GM18505 (cell line): ENCODE measurements around the gene TLCD3B.

Experiments used
- ATAC-seq: cut with Tn5 transposase; IDR thresholded peaks from one replicate; pipeline ENCODE4 v1.9.1; 2021; ENCODE audit not compliant: unreplicated experiment
- POLR2A ChIP-seq: IDR thresholded peaks from 4 replicates; pipeline ENCODE4 v1.6.1; 2011; ENCODE audit warnings: borderline replicate concordance; ENCODE audit not compliant: insufficient read depth, insufficient read length; ENCODE audit errors: extremely low read depth

Gene TLCD3B

DNA sequence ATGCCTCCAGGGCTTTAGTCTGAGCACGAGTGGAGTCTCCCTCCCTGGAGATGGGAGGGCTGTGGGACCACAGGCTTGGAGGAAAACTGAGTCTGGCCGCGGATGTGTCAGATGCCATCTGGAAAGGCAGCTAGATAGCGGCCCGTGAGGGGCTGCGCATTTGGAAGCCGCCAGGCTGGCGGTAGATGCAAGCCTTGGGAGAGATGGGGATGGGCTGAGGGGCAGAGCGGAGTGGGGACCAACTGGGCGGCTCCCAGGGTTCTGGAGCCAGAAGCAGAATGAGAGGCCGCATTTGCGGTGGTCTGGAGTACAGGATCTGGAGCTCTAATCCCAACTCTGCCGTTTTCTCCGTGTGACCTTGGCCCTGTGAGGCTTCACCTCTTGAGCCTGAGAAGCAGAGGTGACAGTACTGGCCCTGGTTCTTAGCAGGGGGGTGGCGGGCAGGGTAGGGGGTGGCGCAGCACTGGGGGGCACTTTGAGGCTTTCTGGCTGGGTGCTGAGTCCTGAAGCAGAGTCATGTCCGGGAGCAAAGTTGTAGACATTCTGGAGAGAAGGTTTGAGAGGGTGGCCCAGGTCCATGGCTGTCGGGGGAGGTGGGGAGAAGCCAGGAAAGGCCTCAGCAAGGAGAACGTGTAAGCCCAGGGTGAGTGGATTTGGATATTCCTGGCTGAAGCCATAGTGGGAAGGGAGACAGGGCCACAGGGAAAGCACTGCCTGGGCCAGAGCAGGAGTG lies 28.3 kb downstream of the TLCD3B start:
- ATAC-seq: no peak
- TF ChIP-seq POLR2A: no peak

DNA sequence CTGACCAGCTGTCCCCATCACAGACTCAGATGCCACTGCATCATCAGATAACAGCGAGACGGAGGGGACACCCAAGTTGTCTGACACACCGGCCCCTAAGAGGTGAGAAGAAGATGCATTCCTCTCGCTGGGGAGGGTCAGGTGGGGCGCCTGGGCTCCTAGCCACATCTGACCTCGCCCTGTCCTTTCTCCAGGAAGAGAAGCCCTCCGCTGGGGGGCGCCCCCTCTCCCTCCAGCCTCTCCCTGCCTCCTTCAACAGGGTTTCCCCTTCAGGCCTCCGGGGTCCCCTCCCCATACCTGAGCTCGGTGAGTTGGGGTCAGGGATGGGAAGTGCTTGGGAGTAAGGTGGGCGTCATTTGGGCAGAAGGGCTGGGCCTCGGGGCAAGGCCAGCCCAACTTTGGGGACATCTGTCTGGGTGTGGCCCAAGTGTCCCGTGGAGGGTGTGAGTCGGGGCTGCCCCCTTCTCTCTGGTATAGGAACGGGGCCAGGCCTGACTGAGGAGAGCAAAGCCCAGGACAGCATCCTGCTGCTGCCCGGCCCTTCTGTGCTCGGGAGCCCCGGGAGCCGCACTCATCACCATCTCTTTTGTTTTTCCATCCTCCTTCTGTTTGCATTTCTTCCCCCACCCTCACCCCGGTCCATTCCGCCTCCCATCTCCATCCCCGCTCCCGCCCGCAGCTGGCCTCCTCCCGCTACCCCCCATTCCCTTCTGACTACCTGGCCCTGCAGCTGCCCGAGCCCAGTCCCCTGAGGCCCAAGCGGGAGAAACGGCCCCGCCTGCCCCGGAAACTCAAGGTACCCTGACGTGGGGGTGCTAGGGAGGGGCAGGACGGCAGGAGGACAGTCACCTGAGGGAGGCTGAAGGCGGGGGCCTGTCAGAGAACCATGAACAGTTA lies 30.1 kb downstream of the TLCD3B start:
- ATAC-seq: no peak

DNA sequence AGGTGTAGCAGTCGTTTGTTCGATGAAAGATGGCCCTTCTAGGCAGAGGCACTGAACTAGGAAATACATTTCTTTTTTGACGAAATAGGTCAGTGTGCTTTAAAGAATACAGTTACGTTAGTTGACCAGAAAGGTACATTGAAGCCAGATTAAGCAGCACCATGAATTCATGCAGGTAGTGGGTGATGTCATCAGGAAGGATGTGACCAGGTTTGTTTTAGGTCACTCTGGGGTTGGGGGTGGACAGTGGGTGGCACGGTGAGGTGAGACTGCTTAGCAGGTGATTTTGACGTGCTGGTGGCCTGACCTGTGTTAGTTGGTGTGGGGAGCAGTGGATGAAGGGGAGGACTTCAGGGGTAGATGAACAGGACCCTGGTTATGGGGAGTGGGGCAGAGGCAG lies 31.5 kb downstream of the TLCD3B start:
- no peak for TF ChIP-seq POLR2A
- no peak for ATAC-seq

More for the DNA sequence above, 30.1 kb downstream of the TLCD3B start:
- no peak for TF ChIP-seq POLR2A

DNA sequence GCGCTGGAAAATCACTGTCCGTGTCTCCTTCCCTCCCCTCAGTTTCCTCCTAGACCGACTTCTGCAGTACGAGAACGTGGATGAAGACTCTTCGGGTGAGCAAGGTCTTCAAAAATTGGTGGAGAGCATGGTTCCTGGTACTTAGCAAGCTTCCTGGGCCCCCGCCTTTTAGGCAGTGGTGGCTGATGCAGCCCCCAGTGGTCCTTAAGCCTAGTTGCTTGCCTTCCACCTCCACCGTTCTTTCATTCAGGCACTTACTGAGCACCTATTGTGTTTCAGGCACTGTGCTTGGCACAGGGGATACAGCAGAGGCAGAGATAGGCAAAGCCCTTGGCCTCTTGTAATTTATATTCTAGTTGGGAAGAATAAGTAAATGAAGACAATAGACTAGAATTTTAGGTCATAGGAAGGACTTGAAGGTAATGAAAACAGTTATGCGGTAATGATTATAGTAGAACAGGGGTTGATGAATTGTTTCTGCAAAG lies 34.3 kb downstream of the TLCD3B start:
- TF ChIP-seq POLR2A: no peak
- ATAC-seq: no peak

DNA sequence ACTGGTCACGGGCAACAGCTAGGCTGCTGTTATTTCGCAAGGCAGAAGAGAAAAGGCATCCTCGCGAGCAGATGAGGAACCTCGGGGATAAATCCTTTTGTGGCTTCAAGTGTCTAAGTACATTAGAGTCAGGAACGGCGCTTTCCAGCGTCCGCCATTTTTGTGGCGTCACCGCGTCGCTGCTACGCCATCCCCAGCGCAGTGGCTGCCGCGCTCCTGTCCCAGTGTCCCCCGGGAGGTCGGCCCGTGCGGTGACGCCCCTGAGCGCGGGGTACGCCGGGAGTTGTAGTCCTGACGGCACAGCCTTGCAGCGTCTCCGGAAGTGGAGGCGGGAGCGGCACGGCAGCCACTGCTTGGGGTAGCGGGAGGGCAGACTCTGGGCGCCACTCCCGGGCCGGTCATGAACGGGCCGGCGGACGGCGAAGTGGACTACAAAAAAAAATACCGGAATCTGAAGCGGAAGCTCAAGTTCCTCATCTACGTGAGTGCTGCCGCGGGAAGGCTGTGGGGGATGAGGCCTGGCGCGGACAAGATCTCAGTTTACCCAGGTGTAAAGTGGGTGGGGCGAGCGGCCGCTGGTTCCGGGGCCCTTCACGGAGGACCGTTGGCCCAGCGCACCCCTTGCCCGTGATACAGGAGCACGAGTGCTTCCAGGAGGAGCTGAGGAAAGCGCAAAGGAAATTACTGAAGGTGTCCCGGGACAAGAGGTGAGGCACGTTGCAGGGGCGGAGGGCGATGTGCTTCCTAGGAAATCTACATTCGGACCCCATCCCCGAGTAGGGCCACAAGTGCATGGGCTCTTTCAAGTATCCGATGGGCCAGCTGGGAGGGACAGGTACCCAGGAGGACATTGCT lies 34.9 kb downstream of the TLCD3B start, which contains the start of gene INO80E:
Gene INO80E, plus strand, starts transcription at position 331 of the 855 bp plus-strand sequence. Its CDS starts 70 bp downstream, at position 401.
- ATAC-seq: peak; percentile 80
- peak; percentile 82 for TF ChIP-seq POLR2A

DNA sequence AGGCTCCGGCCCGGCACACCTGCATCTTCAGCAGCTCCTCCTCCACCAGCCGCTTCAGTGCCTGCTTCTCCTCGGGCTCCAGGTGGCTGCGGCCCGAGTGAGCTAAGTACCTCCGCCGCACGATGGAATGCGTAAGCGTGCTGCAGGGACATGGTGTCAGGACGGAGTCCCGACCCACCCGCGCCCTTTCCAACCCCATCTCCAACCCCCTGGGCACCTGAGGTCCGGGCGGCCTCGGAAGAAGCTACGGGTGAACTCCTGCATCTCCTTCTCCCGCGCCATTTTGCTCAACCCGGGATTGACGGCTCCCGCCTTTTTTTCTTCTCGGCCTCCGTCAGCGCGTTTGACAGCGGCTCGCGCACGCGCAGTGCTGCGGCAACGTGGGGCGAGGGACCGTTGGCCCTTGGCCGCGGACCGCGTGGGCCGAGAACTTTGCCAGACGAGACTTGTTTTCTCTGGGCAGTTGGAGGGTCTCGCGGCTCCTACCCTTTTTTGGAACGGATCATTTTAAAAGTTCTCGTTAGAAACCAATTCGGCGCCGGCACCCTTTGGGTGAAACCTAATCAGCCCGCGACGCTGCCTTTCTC lies 35.7 kb downstream of the TLCD3B start, which contains the start of gene HIRIP3:
Gene HIRIP3, minus strand, starts transcription at position 294 of the 587 bp plus-strand sequence. Its CDS starts 12 bp downstream, at position 282.
- ATAC-seq: peak; percentile 50
- peak; percentile 17 for TF ChIP-seq POLR2A

DNA sequence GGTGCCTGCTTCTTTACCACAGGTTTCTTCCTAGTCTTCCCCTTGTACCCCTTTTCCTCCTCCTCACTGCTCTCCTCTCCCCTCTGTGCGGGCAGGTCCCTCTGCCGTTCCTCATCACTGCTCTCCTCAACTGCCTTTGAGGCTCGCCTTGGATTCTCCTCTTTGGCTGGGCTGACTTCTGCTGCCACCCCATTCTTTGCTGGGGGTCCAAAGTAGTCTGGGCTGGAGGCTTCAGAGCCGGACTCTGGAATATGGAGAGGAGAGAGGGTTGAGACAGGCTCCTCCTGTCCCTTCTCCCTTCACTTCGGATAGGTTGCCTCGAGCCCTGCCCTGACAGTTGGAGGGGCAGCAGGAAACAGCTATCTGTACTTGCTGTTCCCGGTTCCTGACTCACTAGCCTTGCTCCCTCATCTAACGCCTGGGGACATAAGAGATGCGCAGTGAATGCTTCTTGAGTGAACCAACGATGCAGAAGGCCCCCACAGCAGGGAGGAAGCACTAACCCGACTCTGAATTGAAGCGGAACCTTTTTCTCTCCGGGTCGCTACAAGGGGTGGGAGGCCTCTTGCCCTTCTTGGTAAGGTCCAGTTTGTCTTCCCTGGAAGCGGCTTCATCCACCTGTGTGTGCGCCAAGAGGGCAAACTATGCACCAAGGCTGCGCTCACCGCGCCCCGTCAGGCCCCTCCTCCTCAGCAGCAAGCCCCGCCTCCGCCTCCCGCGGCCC lies 36.3 kb downstream of the TLCD3B start:
- peak; percentile 35 for ATAC-seq

DNA sequence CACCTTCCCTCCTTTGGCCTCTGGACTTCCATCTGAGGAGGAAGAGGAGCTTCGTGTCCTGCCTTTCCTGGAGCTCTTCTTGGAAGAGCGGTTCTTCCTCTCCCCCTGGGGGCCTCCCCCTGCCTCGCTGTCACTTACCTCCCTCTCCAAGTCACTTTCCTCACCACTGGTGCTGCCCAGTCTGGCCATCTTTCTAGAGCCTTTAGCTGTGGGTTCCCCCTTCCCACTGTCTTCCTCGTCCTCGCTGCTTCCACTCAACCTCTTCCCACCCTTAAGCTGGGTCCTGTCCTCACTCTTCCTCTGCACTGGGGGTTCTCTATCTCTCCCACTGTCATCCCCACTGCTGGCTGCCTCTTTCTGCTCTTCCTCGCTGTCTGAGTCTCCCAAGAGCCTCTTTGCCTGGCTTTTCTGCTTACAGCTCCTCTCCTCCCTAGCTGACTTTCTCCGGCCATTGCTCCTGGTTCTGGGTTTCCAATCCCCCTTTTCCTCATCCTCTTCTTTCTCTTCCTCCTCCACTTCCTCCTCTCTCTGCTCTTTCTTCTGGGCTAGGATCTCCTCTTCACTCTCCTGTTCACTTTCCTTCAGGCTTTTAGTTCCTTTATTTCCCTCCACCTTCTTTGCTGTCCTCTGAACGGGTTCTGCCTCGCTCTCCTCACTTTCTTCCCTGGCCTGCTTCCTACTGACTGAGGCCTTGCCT lies 37.0 kb downstream of the TLCD3B start:
- TF ChIP-seq POLR2A: no peak
- ATAC-seq: no peak

More for the DNA sequence above, 36.3 kb downstream of the TLCD3B start:
- no peak for TF ChIP-seq POLR2A

DNA sequence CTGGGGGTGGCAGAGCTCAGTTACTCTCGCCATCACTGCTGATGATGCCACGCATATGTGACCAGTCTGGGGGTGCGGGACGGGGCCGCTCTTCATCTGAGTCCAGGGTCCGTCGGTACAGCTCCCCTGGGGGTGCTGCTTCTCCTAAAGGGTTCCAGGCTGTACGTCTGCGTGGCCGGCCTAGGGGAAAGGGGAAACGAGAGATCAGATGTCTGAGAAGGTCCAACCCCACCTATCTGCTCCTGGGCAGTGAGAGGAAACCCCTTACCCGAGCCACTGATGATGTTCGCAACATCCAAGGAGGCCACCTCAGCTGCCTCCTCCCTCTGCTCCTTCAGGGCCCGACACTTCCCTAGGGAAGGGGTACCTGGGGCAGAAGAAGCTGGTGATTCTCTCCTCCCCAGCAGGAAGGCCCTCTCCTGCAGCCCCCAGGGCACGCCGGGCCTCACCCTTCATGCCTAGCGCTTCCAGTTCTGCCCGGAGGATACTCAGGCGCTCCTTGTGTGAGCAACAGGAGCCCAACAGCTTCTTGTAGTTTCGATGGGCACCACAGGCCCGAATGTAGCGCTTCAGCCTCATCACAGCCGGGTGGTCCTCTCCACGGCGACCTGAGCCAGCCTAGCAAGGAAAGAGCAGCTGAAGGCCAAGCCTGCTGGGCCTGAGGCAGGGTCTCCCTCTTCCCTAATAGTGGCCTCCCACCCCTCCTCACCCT lies 37.7 kb downstream of the TLCD3B start:
- no peak for TF ChIP-seq POLR2A
- no peak for ATAC-seq

DNA sequence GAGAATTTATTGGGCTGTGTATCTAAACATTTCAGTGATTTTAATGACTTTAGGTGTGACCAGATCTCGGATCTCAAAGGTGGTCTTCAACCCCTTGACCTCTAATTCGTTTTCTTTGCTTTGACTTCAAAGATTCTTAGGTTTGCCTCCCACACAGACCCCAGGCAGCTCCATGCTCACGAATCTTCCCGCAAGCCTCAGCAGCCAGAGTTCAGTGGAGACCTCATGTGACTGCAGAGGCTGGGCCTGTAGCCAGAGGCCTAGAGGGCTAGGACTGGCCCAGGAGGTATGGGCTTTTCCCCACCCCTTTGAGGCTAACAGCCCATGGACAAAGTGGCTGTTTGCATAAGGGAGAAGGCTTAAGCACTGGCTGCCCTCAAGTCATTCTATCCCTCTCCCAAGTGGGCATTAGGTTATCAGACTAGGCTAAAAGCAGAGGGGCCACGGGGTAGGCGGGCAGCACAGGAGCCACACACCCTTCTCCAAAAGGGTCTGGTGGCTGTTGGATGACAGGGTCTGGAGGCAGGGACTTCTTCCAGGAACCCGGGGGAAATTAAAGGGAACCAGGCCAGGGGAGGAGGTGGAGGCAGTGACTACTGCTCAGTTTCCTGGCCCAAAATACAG lies 38.6 kb downstream of the TLCD3B start:
- TF ChIP-seq POLR2A: no peak
- ATAC-seq: no peak
